Stomach smooth muscle (tissue), 2 donors: ENCODE measurements around the gene PDCD4.
"Not testable (repeated sequence)": the region's sequence is repeated elsewhere in the genome, so short reads cannot be mapped to it uniquely, and the experiment has no call there.

Experiments used
- H3K27ac ChIP-seq: one replicate; pipeline ENCODE4 v1.7.0; 2013; ENCODE audit warnings: mild to moderate bottlenecking, low read length, inconsistent platforms
- H3K27me3 ChIP-seq, 2 donors: one replicate each; pipeline ENCODE4 v1.7.0; 2013; ENCODE audit warnings: low read length in 2 of 2; ENCODE audit not compliant: insufficient read depth in 2 of 2, control insufficient read depth in 1 of 2
- H3K36me3 ChIP-seq, 2 donors: one replicate each; pipeline ENCODE4 v1.7.0; 2013; ENCODE audit warnings: low read length in 2 of 2; ENCODE audit not compliant: control insufficient read depth in 2 of 2, insufficient read depth in 2 of 2
- H3K4me1 ChIP-seq: one replicate; pipeline ENCODE4 v1.7.0; 2013; ENCODE audit warnings: low read length; ENCODE audit not compliant: control insufficient read depth, insufficient read depth
- H3K4me3 ChIP-seq, 2 donors: one replicate each; pipeline ENCODE4 v1.7.0; 2013; ENCODE audit warnings: low read length in 2 of 2
- H3K9ac ChIP-seq, 2 donors: one replicate each; pipeline ENCODE4 v1.7.0; 2013; ENCODE audit warnings: low read length in 2 of 2, mild to moderate bottlenecking in 1 of 2
- H3K9me3 ChIP-seq, 2 donors: one replicate each; pipeline ENCODE4 v1.7.0; 2013; ENCODE audit warnings: low read length in 2 of 2; ENCODE audit not compliant: control insufficient read depth in 2 of 2
- donor health status: healthy.
- donor health status: Pancreatic carcinoma.

PDCD4 gene

GRCh38 chr10:110910138-110910537 lies 38.4 kb downstream of the PDCD4 start:
- H3K9ac ChIP-seq = no peak overlapping the region
- no peak overlapping the region for H3K4me3 ChIP-seq
- H3K27me3 ChIP-seq = no peaks in the 10 kb centered on the region
- H3K36me3 ChIP-seq = no peaks in the 10 kb centered on the region
- H3K4me1 ChIP-seq = no peaks in the 10 kb centered on the region
- H3K27ac ChIP-seq = no peak overlapping the region
- H3K9me3 ChIP-seq = no peaks in the 10 kb centered on the region

GRCh38 chr10:110912374-110912773 lies 40.6 kb downstream of the PDCD4 start:
- Histone ChIP-seq H3K9me3 (no peaks in the 10 kb centered on the region), H3K4me3 (no peak overlapping the region), H3K36me3 (no peaks in the 10 kb centered on the region), H3K27me3 (no peaks in the 10 kb centered on the region), H3K9ac (no peak overlapping the region), H3K27ac (no peak overlapping the region), H3K4me1 (no peaks in the 10 kb centered on the region)

GRCh38 chr10:110914431-110914830 lies 42.7 kb downstream of the PDCD4 start:
- H3K9ac ChIP-seq = no peak overlapping the region
- H3K27me3 ChIP-seq = no peaks in the 10 kb centered on the region
- no peaks in the 10 kb centered on the region for H3K4me1 ChIP-seq
- no peaks in the 10 kb centered on the region for H3K9me3 ChIP-seq
- no peaks in the 10 kb centered on the region for H3K36me3 ChIP-seq
- no peak overlapping the region for H3K27ac ChIP-seq
- no peak overlapping the region for H3K4me3 ChIP-seq

GRCh38 chr10:110915035-110915434 lies 43.3 kb downstream of the PDCD4 start:
- H3K4me1 ChIP-seq = no peaks in the 10 kb centered on the region

GRCh38 chr10:110915600-110915999 lies 43.9 kb downstream of the PDCD4 start:
- H3K27me3 ChIP-seq, H3K4me3 ChIP-seq, H3K27ac ChIP-seq, H3K4me1 ChIP-seq, H3K9ac ChIP-seq, H3K9me3 ChIP-seq, H3K36me3 ChIP-seq: not testable (repeated sequence)

More at GRCh38 chr10:110915035-110915434, 43.3 kb downstream of the PDCD4 start:
- Histone ChIP-seq H3K9me3 (no peaks in the 10 kb centered on the region), H3K9ac (no peak overlapping the region), H3K4me3 (no peak overlapping the region), H3K27ac (no peak overlapping the region), H3K27me3 (no peaks in the 10 kb centered on the region), H3K36me3 (no peaks in the 10 kb centered on the region)

- Histone ChIP-seq H3K27ac (no peak overlapping the region), H3K4me3 (no peak overlapping the region), H3K27me3 (no peaks in the 10 kb centered on the region), H3K9me3 (no peaks in the 10 kb centered on the region), H3K4me1 (no peaks in the 10 kb centered on the region), H3K9ac (no peak overlapping the region), H3K36me3 (no peaks in the 10 kb centered on the region)
Measured at GRCh38 chr10:110916554-110917346, 45.0 kb downstream of the PDCD4 start.

GRCh38 chr10:110918269-110918642 lies 46.5 kb downstream of the PDCD4 start:
- Histone ChIP-seq H3K27me3 (no peaks in the 10 kb centered on the region), H3K4me1 (no peaks in the 10 kb centered on the region), H3K4me3 (peak overlapping the region; percentile 83 to 93), H3K36me3 (no peaks in the 10 kb centered on the region), H3K9me3 (no peaks in the 10 kb centered on the region), H3K27ac (peak overlapping the region; percentile 98), H3K9ac (peak overlapping the region; percentile 90 to 98)

GRCh38 chr10:110918643-110919348 lies 47.1 kb downstream of the PDCD4 start, which contains the start of gene BBIP1:
Gene BBIP1, minus strand, starts transcription at chr10:110919180. Its CDS starts 1,023 bp downstream, at chr10:110918157.
- Histone ChIP-seq H3K4me3 (peak within 1 kb of the TSS; percentile 83 to 93), H3K27me3 (no peaks in the 10 kb centered on the region), H3K36me3 (no peaks in the 10 kb centered on the region), H3K9me3 (no peaks in the 10 kb centered on the region), H3K4me1 (no peaks in the 10 kb centered on the region), H3K9ac (peak within 1 kb of the TSS; percentile 90 to 98), H3K27ac (peak within 1 kb of the TSS; percentile 98)

- H3K27ac ChIP-seq = peak within 1 kb of the TSS; percentile 98
- no peaks in the 10 kb centered on the region for H3K4me1 ChIP-seq
- peak within 1 kb of the TSS; percentile 83 to 93 for H3K4me3 ChIP-seq
- H3K9me3 ChIP-seq = no peaks in the 10 kb centered on the region
- H3K27me3 ChIP-seq = no peaks in the 10 kb centered on the region
- no peaks in the 10 kb centered on the region for H3K36me3 ChIP-seq
- H3K9ac ChIP-seq = peak within 1 kb of the TSS; percentile 90 to 98
Measured at GRCh38 chr10:110919349-110919931, 47.7 kb downstream of the PDCD4 start, which contains the start of gene SHOC2. Gene SHOC2, plus strand, starts transcription at chr10:110919604. Its CDS starts 44,755 bp downstream, at chr10:110964359.

GRCh38 chr10:110919971-110920881 lies 48.5 kb downstream of the PDCD4 start:
- H3K4me1 ChIP-seq = no peaks in the 10 kb centered on the region
- no peaks in the 10 kb centered on the region for H3K36me3 ChIP-seq
- no peaks in the 10 kb centered on the region for H3K9me3 ChIP-seq

More at GRCh38 chr10:110919971-110920881, 48.5 kb downstream of the PDCD4 start:
- Histone ChIP-seq H3K9ac (peak overlapping the region; percentile 54 to 86), H3K4me3 (peak overlapping the region; percentile 62 to 79), H3K27me3 (no peaks in the 10 kb centered on the region), H3K27ac (peak overlapping the region; percentile 73)
